AG09319 (cell line): ENCODE measurements around the gene FAM217B.

Experiments used
- DNase-seq: peaks from one replicate; pipeline ENCODE4 v3.0.0-alpha.2; 2010; ENCODE audit warnings: low read depth; ENCODE audit errors: extremely low read depth
- TF ChIP-seq, protein P1 (sequence below): IDR thresholded peaks from 2 replicates; pipeline ENCODE4 v1.5.1; 2011; ENCODE audit warnings: low read depth, mild to moderate bottlenecking, inconsistent platforms, low read length, moderate library complexity

FAM217B gene

DNA sequence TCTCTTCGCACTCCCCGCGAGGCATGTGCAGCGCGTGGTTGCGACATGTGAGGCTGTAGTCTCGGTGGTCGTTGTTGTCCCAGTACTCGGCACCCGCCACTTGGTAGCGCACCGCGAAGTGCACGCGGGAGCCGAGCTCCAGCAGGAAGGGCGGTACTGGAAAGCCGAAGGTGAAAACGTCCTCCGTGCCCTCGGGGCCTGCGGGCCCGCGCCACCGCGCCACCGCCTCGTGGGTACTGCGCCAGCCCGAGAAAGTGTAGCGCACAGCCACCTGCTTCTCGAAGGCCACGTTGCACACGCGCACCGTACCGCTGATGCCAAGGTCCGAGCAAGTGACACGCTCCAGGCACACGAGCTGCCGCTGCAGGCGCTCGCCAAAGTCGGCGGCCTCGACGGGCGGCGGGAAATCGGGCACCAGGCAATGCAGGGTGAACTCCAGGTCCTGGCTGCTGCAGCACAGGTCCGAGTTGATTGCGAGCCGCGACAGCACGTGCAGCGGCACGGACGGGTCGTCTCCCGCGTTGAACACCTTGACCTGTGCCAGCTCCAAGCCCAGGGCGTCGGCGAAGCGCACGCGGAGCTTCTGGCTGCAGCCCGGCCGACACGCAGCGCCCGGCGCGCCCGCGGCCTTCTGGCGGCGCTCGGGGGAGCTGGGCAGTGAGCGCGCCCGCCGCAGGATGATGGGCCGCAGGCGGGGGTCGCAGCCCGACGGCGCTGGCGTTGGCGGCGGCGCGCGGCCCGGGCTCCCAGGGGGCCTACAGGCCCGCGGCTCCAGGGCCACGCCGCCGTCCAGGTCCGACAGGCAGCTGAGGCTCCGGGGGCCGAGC lies 924 bp upstream of the FAM217B start:
- no peak for DNase-seq
- TF ChIP-seq, protein P1, sequence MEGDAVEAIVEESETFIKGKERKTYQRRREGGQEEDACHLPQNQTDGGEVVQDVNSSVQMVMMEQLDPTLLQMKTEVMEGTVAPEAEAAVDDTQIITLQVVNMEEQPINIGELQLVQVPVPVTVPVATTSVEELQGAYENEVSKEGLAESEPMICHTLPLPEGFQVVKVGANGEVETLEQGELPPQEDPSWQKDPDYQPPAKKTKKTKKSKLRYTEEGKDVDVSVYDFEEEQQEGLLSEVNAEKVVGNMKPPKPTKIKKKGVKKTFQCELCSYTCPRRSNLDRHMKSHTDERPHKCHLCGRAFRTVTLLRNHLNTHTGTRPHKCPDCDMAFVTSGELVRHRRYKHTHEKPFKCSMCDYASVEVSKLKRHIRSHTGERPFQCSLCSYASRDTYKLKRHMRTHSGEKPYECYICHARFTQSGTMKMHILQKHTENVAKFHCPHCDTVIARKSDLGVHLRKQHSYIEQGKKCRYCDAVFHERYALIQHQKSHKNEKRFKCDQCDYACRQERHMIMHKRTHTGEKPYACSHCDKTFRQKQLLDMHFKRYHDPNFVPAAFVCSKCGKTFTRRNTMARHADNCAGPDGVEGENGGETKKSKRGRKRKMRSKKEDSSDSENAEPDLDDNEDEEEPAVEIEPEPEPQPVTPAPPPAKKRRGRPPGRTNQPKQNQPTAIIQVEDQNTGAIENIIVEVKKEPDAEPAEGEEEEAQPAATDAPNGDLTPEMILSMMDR, result no peak

DNA sequence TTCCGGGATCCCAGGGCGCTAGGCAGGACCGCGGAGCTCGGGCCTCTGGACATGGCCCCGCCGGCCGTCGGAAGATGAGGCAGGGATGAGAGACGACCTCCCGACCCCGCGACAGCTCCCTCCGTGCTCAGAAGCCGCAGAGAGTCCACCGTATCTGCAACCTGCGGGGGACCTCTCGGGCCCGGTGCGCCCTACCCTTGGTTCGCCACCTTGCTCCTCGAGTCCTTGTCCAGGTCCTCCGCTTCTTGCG lies 385 bp upstream of the FAM217B start:
- TF ChIP-seq, protein P1, result no peak
- DNase-seq, result no peak

DNA sequence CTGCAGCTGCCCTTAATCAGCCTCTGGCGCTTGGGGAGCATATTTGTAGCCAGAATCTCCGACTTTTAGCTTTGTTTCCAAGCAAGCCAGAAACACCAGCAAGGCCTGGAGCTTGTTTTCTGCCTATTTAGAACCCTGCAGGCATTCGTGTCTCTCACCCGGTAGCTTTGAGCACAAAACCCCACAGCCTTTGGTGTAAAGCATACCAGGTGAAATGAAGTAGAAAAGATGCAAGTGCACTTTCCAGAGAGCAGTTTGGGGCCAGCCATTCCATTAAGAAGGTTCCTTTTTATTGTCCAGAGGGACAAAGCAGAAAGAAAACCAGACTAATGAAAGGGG lies 736 bp downstream of the FAM217B start:
- TF ChIP-seq, protein P1, result no peak
- no peak for DNase-seq

DNA sequence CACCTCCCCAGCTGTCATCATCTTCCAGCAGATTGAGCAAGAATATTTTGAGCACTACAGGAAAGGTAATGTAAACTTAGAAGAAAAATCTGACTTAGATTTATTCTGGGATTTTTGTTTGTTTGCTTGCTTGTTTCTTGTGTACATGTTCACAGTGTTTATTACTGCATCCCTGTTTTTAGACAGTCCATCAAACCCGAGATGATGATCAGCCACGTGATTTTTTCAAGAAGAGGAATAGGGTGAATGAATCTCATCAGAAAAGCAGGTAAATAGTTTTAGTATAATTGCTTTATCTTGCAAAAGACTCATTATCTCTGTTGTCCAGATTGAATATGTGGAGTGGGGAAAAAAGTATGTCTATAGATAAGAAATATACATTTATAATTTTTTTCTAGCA lies 2.1 kb downstream of the FAM217B start:
- DNase-seq, result no peak
- TF ChIP-seq, protein P1, result no peak

DNA sequence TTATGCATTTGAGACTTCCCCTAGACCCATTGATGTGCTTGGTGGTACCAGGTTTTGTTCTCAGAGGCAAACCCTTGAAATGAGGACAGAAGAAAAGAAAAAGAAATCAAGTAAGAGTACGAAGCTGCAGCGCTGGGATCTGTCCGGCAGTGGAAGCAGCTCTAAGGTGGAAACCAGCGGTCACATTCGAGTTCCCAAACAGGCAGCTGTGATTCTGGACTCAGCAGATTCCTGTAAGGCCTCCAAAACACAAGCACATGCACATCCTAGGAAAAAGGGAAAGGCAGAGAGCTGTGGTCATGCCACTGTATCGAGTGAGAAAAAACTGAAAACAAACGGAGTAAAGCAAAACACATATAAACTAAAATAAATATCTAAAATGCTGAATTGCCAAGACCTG lies 4.5 kb downstream of the FAM217B start:
- TF ChIP-seq, protein P1, result no peak
- no peak for DNase-seq

DNA sequence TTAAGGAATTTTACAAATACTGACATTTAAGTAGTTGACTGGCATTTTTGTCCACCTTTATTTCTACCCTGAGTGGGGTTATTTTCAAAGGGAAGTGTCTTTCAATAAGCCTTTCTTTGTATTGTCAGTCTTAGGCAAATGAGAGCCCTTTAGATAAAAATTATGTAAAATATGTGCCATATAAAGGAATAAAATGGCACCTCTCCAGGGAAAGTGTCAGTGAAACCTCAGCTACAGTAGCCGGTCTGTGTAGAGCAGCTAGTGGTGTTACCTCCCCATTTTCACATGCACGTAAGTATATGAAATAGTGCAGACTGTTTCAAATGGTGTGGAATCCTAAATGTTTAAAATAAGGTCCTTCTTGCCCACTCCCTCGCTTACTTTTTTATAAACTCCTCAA lies 5.0 kb downstream of the FAM217B start:
- TF ChIP-seq, protein P1, result no peak
- no peak for DNase-seq

DNA sequence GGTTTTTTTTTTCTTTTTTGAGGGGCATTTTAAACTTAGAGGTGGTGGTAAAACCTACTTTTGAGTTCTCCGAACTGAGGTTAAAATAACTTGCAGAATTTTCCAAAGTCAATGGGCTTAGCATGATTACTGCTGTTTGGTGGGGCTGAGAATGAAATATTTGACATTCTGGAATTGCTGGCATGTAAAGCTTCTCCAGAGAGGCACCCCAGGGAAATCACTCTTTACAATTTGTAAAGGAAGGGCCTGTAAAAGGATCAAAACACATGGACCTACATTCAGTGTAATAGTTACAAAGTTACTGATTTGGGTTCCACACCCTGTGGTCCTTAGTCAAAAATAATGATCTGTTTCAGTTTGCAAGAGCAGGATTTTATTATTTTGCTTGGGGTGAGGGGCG lies 5.5 kb downstream of the FAM217B start:
- TF ChIP-seq, protein P1, result no peak
- DNase-seq, result no peak
